ENCODE results near the gene TSHR. TPM values are rescaled to one million over a fixed set of nuclear protein-coding genes. Genes with fewer than 3 reads are reported as not detected.

Gene TSHR
- total RNA-seq, 1 experiment from 2014 or later = not detected

DNA sequence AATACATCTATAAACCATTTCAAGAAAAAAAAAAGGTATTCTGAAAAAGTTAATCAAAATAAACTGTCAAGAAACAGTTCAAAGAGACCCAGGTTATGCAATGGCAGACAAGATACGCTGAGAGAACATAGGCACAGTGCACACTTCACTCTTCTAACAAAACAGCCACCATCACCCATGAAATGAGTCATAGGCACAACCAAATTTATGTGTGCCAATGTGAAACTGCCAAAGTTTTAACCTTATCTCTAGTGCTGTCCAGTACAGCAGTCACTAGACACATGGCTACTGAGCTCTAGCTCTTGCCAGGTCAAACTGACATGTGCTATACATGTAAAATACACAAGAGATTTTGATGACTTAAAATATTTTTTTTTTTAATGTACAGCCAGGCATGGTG lies 15.3 kb upstream of the TSHR start:
- POLR2A ChIA-PET = no interaction called here
- no TSS peak for BruUV-seq (replicated peaks)
- Histone ChIP-seq H2AFZ (ENCODE audit: low read depth, low read length, poor library complexity, severe bottlenecking) (no peak overlapping the region), H3K9me3 (ENCODE audit: control insufficient read depth in 1 of 2, insufficient read depth in 1 of 2, low read depth in 1 of 2, low read length in 2 of 2) (no peaks in the 10 kb centered on the region), H3K9ac (ENCODE audit: low read length) (no peak overlapping the region), H3K27me3 (ENCODE audit: insufficient read depth, low read length) (no peaks in the 10 kb centered on the region), H3K36me3 (ENCODE audit: control insufficient read depth in 1 of 2, insufficient read depth in 2 of 2, low read length in 2 of 2) (no peaks in the 10 kb centered on the region), H3K27ac (ENCODE audit: low read depth, low read length) (no peak overlapping the region), H3K79me2 (ENCODE audit: insufficient read depth, low read length) (peaks cover 13% of the 10 kb centered on the region), H4K20me1 (ENCODE audit: insufficient read depth) (no peaks in the 10 kb centered on the region), H3K4me2 (ENCODE audit: low read length) (peak overlapping the region; percentile 68; the same call in 1 of the 2 replicates), H3K9me2 (ENCODE audit: insufficient read depth) (no peaks in the 10 kb centered on the region), H3K4me3 (replicated peaks in 1 of 2; ENCODE audit: low read depth in 1 of 2, low read length in 2 of 2) (no peak overlapping the region), H3K4me1 (ENCODE audit: control insufficient read depth in 1 of 2, insufficient read depth in 2 of 2, low read length in 2 of 2) (peaks cover 4 to 19% of the 10 kb centered on the region in 2 experiments; a peak in 2 of 4 replicates)
- no peak for TF ChIP-seq EZH2phosphoT487 (IDR thresholded peaks at IDR 0.05; ENCODE audit: borderline replicate concordance)
- ATAC-seq (no peak), DNase-seq (ENCODE audit: low read depth, low spot score) (no peak)
- RAD21 ChIA-PET (ENCODE audit: low non-redundant PET in 1 of 2, low total read pairs in 2 of 2, uncharacterized antibody in 2 of 2, unreplicated experiment in 2 of 2) = no interaction called here
- CTCF ChIA-PET = no interaction called here
- intact Hi-C loops (cut with micrococcal nuclease) = loop anchor here (5.0 kb wide), 1 partner anchor 277 kb away; no protein-coding TSS in a partner anchor

DNA sequence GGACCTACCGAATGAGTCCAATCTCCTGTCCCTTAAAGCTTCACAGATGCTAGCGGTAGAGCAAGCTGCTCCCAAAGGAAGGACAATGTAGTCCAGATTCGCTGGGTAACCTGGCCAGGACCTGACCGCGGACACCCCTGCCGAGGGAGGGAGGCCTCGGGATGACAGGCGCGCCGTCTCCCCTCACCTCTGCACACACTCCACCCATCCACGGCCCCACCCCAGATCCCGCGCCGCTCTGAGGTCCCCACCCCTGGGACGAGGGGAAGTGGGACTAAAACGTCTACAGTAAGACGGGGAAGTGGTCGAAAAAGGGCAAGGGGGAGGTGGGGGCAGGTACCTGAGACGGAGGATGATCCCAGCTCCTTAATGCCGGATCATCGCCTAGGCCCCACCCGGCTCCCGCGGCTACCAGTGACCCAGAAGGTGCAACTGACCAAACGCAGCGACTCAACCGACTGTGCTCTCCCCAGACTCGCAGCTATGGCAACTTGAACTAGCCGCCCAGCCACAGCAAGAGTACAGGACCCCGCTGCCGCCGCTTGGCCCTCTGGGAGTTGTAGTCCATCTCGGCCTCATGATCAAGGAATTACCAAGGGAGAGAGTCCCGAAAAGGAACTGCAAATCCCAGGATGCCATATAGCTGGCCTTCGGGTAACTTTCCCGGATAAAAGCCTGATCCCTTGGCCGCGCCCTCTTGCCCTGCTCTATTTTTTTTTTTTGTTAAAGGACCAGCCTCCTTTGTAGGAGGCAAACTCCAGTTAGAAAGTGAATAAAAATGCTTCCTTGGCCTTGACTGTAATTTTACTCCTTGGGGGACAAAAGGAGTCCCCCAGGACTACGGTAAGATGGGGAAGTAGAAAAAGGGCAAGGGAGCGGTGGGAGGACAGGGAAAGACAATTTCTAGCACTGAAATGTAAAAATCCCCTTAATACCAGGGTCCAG lies 13.9 kb upstream of the TSHR start, which contains the start of gene CEP128:
Gene CEP128, minus strand, starts transcription at position 498 of the 945 bp plus-strand sequence.
- H3K9ac ChIP-seq (ENCODE audit: low read length) = peak within 1 kb of the TSS; percentile 72
- peak within 1 kb of the TSS; percentile 44 for H3K27ac ChIP-seq (ENCODE audit: low read depth, low read length)
- H3K4me2 ChIP-seq (ENCODE audit: low read length) = peak within 1 kb of the TSS; percentile 68
- H3K4me1 ChIP-seq (ENCODE audit: control insufficient read depth in 1 of 2, insufficient read depth in 2 of 2, low read length in 2 of 2) = peaks cover 4 to 29% of the 10 kb centered on the region in 2 experiments; a peak in 2 of 4 replicates
- no peaks in the 10 kb centered on the region for H3K36me3 ChIP-seq (ENCODE audit: control insufficient read depth in 1 of 2, insufficient read depth in 2 of 2, low read length in 2 of 2)
- no peaks in the 10 kb centered on the region for H4K20me1 ChIP-seq (ENCODE audit: insufficient read depth)
- POLR2A ChIA-PET = interaction anchor here (1.0 to 1.3 kb wide), 4 partner anchors 17 to 279 kb away, joined by 4 to 5 read pairs (median 4); partner anchors contain the start of gene GTF2A1
- H3K79me2 ChIP-seq (ENCODE audit: insufficient read depth, low read length) = peaks cover 6% of the 10 kb centered on the region; the same call in 1 of the 2 replicates
- RAD21 ChIA-PET (ENCODE audit: low non-redundant PET in 1 of 2, low total read pairs in 2 of 2, uncharacterized antibody in 2 of 2, unreplicated experiment in 2 of 2) = interaction anchor here in 1 of 2 experiments (0.6 to 0.7 kb wide), 2 partner anchors 30 to 259 kb away, joined by 3 read pairs; no protein-coding TSS in a partner anchor
- TSS peak; percentile 79 for BruUV-seq (replicated peaks)
- DNase-seq (ENCODE audit: low read depth, low spot score) (peak; percentile 97), ATAC-seq (peak; percentile 98)
- H3K9me3 ChIP-seq (ENCODE audit: control insufficient read depth in 1 of 2, insufficient read depth in 1 of 2, low read depth in 1 of 2, low read length in 2 of 2) = no peaks in the 10 kb centered on the region
- intact Hi-C loops (cut with micrococcal nuclease) = loop anchor here (5.0 kb wide), 1 partner anchor 276 kb away; no protein-coding TSS in a partner anchor
- CTCF ChIA-PET = interaction anchor here (1.6 kb wide), 1 partner anchor 46 kb away, joined by 4 read pairs; no protein-coding TSS in a partner anchor
- H2AFZ ChIP-seq (ENCODE audit: low read depth, low read length, poor library complexity, severe bottlenecking) = peak within 1 kb of the TSS; percentile 62
- H3K27me3 ChIP-seq (ENCODE audit: insufficient read depth, low read length) = no peaks in the 10 kb centered on the region
- no peaks in the 10 kb centered on the region for H3K9me2 ChIP-seq (ENCODE audit: insufficient read depth)
- peak within 1 kb of the TSS; percentile 62 to 89 for H3K4me3 ChIP-seq (replicated peaks in 1 of 2; ENCODE audit: low read depth in 1 of 2, low read length in 2 of 2)
- TF ChIP-seq, protein P1, sequence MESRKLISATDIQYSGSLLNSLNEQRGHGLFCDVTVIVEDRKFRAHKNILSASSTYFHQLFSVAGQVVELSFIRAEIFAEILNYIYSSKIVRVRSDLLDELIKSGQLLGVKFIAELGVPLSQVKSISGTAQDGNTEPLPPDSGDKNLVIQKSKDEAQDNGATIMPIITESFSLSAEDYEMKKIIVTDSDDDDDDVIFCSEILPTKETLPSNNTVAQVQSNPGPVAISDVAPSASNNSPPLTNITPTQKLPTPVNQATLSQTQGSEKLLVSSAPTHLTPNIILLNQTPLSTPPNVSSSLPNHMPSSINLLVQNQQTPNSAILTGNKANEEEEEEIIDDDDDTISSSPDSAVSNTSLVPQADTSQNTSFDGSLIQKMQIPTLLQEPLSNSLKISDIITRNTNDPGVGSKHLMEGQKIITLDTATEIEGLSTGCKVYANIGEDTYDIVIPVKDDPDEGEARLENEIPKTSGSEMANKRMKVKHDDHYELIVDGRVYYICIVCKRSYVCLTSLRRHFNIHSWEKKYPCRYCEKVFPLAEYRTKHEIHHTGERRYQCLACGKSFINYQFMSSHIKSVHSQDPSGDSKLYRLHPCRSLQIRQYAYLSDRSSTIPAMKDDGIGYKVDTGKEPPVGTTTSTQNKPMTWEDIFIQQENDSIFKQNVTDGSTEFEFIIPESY (IDR thresholded peaks at IDR 0.05; ENCODE audit: extremely low read depth, insufficient replicate concordance, low read length) = peak; percentile 77
- TF ChIP-seq CBX3 (IDR thresholded peaks at IDR 0.05; ENCODE audit: low read depth) (no peak), EGR1 (IDR thresholded peaks at IDR 0.05; ENCODE audit: low read depth) (no peak), ELF1 (IDR thresholded peaks at IDR 0.05; ENCODE audit: borderline replicate concordance, low read depth) (no peak), RAD21 (IDR thresholded peaks at IDR 0.05; ENCODE audit: low read depth) (no peak), POLR2A (IDR thresholded peaks at IDR 0.05; ENCODE audit: borderline replicate concordance, extremely low read depth, insufficient read depth, insufficient read length) (peak; percentile 51), TCF7L2 (IDR thresholded peaks at IDR 0.05; ENCODE audit: borderline replicate concordance, extremely low read depth, insufficient read depth, insufficient read length) (peak; percentile 93), POLR2AphosphoS5 (IDR thresholded peaks at IDR 0.05; ENCODE audit: low read depth, low read length) (peak; percentile 85), SP1 (IDR thresholded peaks at IDR 0.05; ENCODE audit: low read depth) (peak; percentile 88), ZFX (IDR thresholded peaks at IDR 0.05) (0 out of 2 replicates have a peak, but pooled peaks have one; percentile 16), EZH2phosphoT487 (IDR thresholded peaks at IDR 0.05; ENCODE audit: borderline replicate concordance) (no peak), SIN3A (IDR thresholded peaks at IDR 0.05; ENCODE audit: low read depth) (peak; percentile 92)
- TF ChIP-seq, protein P2, sequence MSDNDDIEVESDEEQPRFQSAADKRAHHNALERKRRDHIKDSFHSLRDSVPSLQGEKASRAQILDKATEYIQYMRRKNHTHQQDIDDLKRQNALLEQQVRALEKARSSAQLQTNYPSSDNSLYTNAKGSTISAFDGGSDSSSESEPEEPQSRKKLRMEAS (IDR thresholded peaks at IDR 0.05) = peak; percentile 32
- TF ChIP-seq, protein P3, sequence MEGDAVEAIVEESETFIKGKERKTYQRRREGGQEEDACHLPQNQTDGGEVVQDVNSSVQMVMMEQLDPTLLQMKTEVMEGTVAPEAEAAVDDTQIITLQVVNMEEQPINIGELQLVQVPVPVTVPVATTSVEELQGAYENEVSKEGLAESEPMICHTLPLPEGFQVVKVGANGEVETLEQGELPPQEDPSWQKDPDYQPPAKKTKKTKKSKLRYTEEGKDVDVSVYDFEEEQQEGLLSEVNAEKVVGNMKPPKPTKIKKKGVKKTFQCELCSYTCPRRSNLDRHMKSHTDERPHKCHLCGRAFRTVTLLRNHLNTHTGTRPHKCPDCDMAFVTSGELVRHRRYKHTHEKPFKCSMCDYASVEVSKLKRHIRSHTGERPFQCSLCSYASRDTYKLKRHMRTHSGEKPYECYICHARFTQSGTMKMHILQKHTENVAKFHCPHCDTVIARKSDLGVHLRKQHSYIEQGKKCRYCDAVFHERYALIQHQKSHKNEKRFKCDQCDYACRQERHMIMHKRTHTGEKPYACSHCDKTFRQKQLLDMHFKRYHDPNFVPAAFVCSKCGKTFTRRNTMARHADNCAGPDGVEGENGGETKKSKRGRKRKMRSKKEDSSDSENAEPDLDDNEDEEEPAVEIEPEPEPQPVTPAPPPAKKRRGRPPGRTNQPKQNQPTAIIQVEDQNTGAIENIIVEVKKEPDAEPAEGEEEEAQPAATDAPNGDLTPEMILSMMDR (IDR thresholded peaks at IDR 0.05 in 2 of 3, conservative IDR thresholded peaks at IDR 0.05 in 1 of 3; ENCODE audit: borderline replicate concordance in 1 of 3, insufficient read depth in 1 of 3, low read depth in 2 of 3, low read length in 2 of 3) = no peak

Measured in HCT116 (cell line).